Sigmoid colon (tissue), 7 donors: ENCODE measurements around the gene TRIM66. TPM values are rescaled to one million over a fixed set of nuclear protein-coding genes. Genes with fewer than 3 reads are reported as not detected.

Source experiments
- DNase-seq: peaks from one replicate; pipeline ENCODE4 v3.0.0-alpha.2; 2019
- H3K27ac ChIP-seq, 4 donors: fragments of 200-600 bp; sonication (generic); one replicate each; pipeline ENCODE4 v1.5.1; 2016 to 2019; ENCODE audit warnings: mild to moderate bottlenecking in 1 of 4
- H3K27me3 ChIP-seq, 3 donors: fragments of 200-600 bp; sonication (generic); one replicate each; pipeline ENCODE4 v1.5.1; 2019; ENCODE audit warnings: mild to moderate bottlenecking in 1 of 3
- H3K36me3 ChIP-seq, 4 donors: fragments of 200-600 bp; sonication (generic); one replicate each; pipeline ENCODE4 v1.5.1; 2016 to 2019
- H3K4me1 ChIP-seq, 4 donors: fragments of 200-600 bp; sonication (generic); one replicate each; pipeline ENCODE4 v1.5.1; 2017 to 2019
- H3K4me3 ChIP-seq, 4 donors: fragments of 200-600 bp; sonication (generic); one replicate each; pipeline ENCODE4 v1.5.1; 2017 to 2019; ENCODE audit warnings: mild to moderate bottlenecking in 2 of 4, moderate library complexity in 1 of 4
- H3K9me3 ChIP-seq, 4 donors: fragments of 200-600 bp in 3 of 4; sonication (generic) in 3 of 4; one replicate each; pipeline versions ENCODE4 v1.5.1 to v1.6.1; 2013 to 2019
- CTCF ChIP-seq, 4 experiments: fragments of 450-650 bp in 3 of 4; fragments of 200-600 bp in 1 of 4; IDR thresholded peaks; one replicate each; pipeline ENCODE4 v1.5.1; 2016 to 2019; ENCODE audit warnings: antibody characterized with exemption in 4 of 4, mild to moderate bottlenecking in 3 of 4, moderate library complexity in 2 of 4
- EP300 ChIP-seq, 4 donors: sonication (generic); formaldehyde crosslinking; IDR thresholded peaks; one replicate each; pipeline ENCODE4 v1.6.1; 2017; ENCODE audit warnings: antibody characterized with exemption in 4 of 4
- POLR2A ChIP-seq, 2 donors: fragments of 450-650 bp; IDR thresholded peaks; one replicate each; pipeline ENCODE4 v1.6.1; 2016; ENCODE audit warnings: antibody characterized with exemption in 2 of 2, mild to moderate bottlenecking in 2 of 2, moderate library complexity in 2 of 2
- POLR2AphosphoS5 ChIP-seq, 4 donors: sonication (generic); formaldehyde crosslinking; IDR thresholded peaks; one replicate each; pipeline ENCODE4 v1.6.1; 2017; ENCODE audit warnings: antibody characterized with exemption in 4 of 4
- WGBS, 2 donors: extraction: QIAGEN DNeasy Blood & Tissue Kit; methylation state at CpG; one replicate each; pipeline ENCODE4 v1.1.7; 2013; 5-methylcytosine and 5-hydroxymethylcytosine counted together
- intact Hi-C: fragments of 100-400 bp; cut with DNase I; formaldehyde crosslinking; loops from one replicate; pipeline ENCODE4 v1.15.1; 2023
- polyA plus RNA-seq, 3 donors: library from polyadenylated mRNA; stranded (reverse); fragments of 200-250 nt; gene quantifications; one replicate each; pipeline ENCODE4 v1.2.3, GENCODE V29; 2013
- total RNA-seq, 4 donors: library from RNA; depleted of rRNA; stranded (reverse); fragments of >200 nt; gene quantifications; one replicate each; pipeline ENCODE4 v1.1.0, GENCODE V29; 2016
- donor health status: healthy with polysubstance abuse.
- donor health status: Bipolar disorder and iron deficiency.
- donor health status: healthy.

The TRIM66 gene
- total and polyA plus RNA-seq, 7 donors, result 0.60 to 24.4 (median 2.8) TPM

- peak; percentile 65 for DNase-seq
- Histone ChIP-seq H3K27me3 (no peaks in the 10 kb centered on the region), H3K36me3 (peaks cover 47 to 98% (median 76%) of the 10 kb centered on the region in 4 donors), H3K27ac (peak overlapping the region; percentile 76 to 98 (median 94)), H3K9me3 (no peaks in the 10 kb centered on the region), H3K4me1 (peaks cover 0 to 49% (median 29%) of the 10 kb centered on the region in 4 donors), H3K4me3 (no peak overlapping the region)
- WGBS, 2 donors, result 9 to 25% methylated on average over 3 of the region's 3 CpGs
- TF ChIP-seq POLR2A (IDR thresholded peaks at IDR 0.05) (no peak), POLR2AphosphoS5 (IDR thresholded peaks at IDR 0.05) (no peak), CTCF (IDR thresholded peaks at IDR 0.05) (no peak), EP300 (IDR thresholded peaks at IDR 0.05) (no peak)
- intact Hi-C loops, result no loop called here
Observed at GRCh38 chr11:8699903-8700302, 17.4 kb upstream of the TRIM66 start.

- 83 to 91% methylated on average over 11 of the region's 11 CpGs for WGBS, 2 donors
- DNase-seq, result peak; percentile 60
- H3K27me3 ChIP-seq, result no peaks in the 10 kb centered on the region
- H3K27ac ChIP-seq, result peak overlapping the region; percentile 76 to 98 (median 94)
- no peaks in the 10 kb centered on the region for H3K9me3 ChIP-seq
- H3K4me1 ChIP-seq, result peaks cover 0 to 42% (median 25%) of the 10 kb centered on the region in 4 donors
- intact Hi-C loops, result no loop called here
- TF ChIP-seq POLR2A (IDR thresholded peaks at IDR 0.05) (no peak), CTCF (IDR thresholded peaks at IDR 0.05) (no peak), EP300 (IDR thresholded peaks at IDR 0.05) (no peak), POLR2AphosphoS5 (IDR thresholded peaks at IDR 0.05) (no peak)
- H3K36me3 ChIP-seq, result peaks cover 56 to 98% (median 81%) of the 10 kb centered on the region in 4 donors
- no peak overlapping the region for H3K4me3 ChIP-seq
Observed at GRCh38 chr11:8698917-8699441, 16.5 kb upstream of the TRIM66 start.

GRCh38 chr11:8698379-8698851 is 15.9 kb upstream of the TRIM66 start:
- peaks cover 60 to 98% (median 81%) of the 10 kb centered on the region in 4 donors for H3K36me3 ChIP-seq
- H3K9me3 ChIP-seq, result no peaks in the 10 kb centered on the region
- TF ChIP-seq CTCF (IDR thresholded peaks at IDR 0.05) (no peak), POLR2A (IDR thresholded peaks at IDR 0.05) (no peak), POLR2AphosphoS5 (IDR thresholded peaks at IDR 0.05) (no peak), EP300 (IDR thresholded peaks at IDR 0.05) (no peak)
- intact Hi-C loops, result no loop called here
- no peaks in the 10 kb centered on the region for H3K27me3 ChIP-seq
- H3K4me1 ChIP-seq, result peaks cover 0 to 39% (median 23%) of the 10 kb centered on the region in 4 donors
- DNase-seq, result peak; percentile 43
- H3K27ac ChIP-seq, result peak overlapping the region; percentile 76 to 98 (median 94)
- H3K4me3 ChIP-seq, result no peak overlapping the region
- 54 to 80% methylated on average over 5 of the region's 5 CpGs for WGBS, 2 donors

GRCh38 chr11:8697054-8697453 is 14.6 kb upstream of the TRIM66 start:
- Histone ChIP-seq H3K27me3 (no peaks in the 10 kb centered on the region), H3K4me3 (no peak overlapping the region), H3K36me3 (peaks cover 58 to 98% (median 82%) of the 10 kb centered on the region in 4 donors), H3K27ac (peak overlapping the region in 1 of 4 donors; percentile 4), H3K4me1 (peaks cover 0 to 29% (median 20%) of the 10 kb centered on the region in 4 donors), H3K9me3 (no peaks in the 10 kb centered on the region)
- DNase-seq, result no peak
- intact Hi-C loops, result no loop called here
- 87 to 90% methylated on average over 3 of the region's 3 CpGs for WGBS, 2 donors
- TF ChIP-seq POLR2A (IDR thresholded peaks at IDR 0.05) (no peak), EP300 (IDR thresholded peaks at IDR 0.05) (no peak), CTCF (IDR thresholded peaks at IDR 0.05) (no peak), POLR2AphosphoS5 (IDR thresholded peaks at IDR 0.05) (no peak)
